GM12891 (cell line): Measurements from ENCODE around the gene TTC13.

ENCODE experiments used
- DNase-seq: peaks from one replicate; pipeline ENCODE4 v3.0.0; 2011; ENCODE audit warnings: low spot score; ENCODE audit not compliant: insufficient read length
- FAIRE-seq: peaks from 2 replicates; lab custom pipeline; 2011; peaks lifted over from hg19 to GRCh38; lab: Jason Lieb, UNC
- PAX5 ChIP-seq: IDR thresholded peaks from 2 replicates; pipeline ENCODE4 v1.6.1; 2011; ENCODE audit warnings: low read length, moderate library complexity, mild to moderate bottlenecking; ENCODE audit not compliant: insufficient read depth, severe bottlenecking
- POLR2A ChIP-seq: IDR thresholded peaks from 2 replicates; pipeline ENCODE4 v1.6.1; 2011; ENCODE audit warnings: low read depth, low read length, control low read depth
- POLR2AphosphoS5 ChIP-seq: IDR thresholded peaks from 2 replicates; pipeline ENCODE4 v1.6.1; 2011; ENCODE audit warnings: low read depth, low read length, control low read depth
- POU2F2 ChIP-seq: IDR thresholded peaks from 2 replicates; pipeline ENCODE4 v1.6.1; 2011; ENCODE audit warnings: low read depth, mild to moderate bottlenecking, control low read depth, low read length, moderate library complexity
- SPI1 ChIP-seq: IDR thresholded peaks from 2 replicates; pipeline ENCODE4 v1.6.1; 2011; ENCODE audit warnings: low read depth, low read length, control low read depth
- TAF1 ChIP-seq: IDR thresholded peaks from 2 replicates; pipeline ENCODE4 v1.6.1; 2011; ENCODE audit warnings: low read depth, low read length, control low read depth

The TTC13 gene

DNA sequence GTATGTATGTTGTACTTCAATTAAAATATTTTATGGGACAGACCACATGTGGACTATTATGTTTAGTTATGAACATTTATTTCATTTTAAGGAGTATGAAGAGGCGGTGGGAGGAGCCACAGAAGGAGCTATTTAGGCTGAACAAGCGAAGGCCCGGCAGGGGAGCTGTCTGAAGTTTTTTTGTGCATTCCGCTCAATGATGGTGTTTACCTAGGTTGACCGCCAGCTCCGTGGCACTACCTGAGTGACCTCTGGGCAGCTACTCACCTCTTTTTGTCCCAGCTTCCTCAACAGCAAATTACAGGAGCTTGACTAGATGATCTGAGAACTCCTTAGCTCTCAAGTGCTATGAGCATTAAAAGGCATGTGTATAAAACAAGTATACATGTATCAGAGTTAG is 77.7 kb downstream of the TTC13 start:
- FAIRE-seq: no peak
- no peak for DNase-seq

GRCh38 chr1:230899841-230900251 is 78.8 kb downstream of the TTC13 start:
- FAIRE-seq: no peak
- no peak for DNase-seq
- no peak for TF ChIP-seq POLR2AphosphoS5
- TF ChIP-seq POLR2A: no peak
- no peak for TF ChIP-seq POU2F2
- no peak for TF ChIP-seq PAX5
- no peak for TF ChIP-seq TAF1
- no peak for TF ChIP-seq SPI1

More for the DNA sequence above, 77.7 kb downstream of the TTC13 start:
- TF ChIP-seq POLR2AphosphoS5 (no peak), SPI1 (no peak), POU2F2 (no peak), PAX5 (no peak), TAF1 (no peak), POLR2A (no peak)

DNA sequence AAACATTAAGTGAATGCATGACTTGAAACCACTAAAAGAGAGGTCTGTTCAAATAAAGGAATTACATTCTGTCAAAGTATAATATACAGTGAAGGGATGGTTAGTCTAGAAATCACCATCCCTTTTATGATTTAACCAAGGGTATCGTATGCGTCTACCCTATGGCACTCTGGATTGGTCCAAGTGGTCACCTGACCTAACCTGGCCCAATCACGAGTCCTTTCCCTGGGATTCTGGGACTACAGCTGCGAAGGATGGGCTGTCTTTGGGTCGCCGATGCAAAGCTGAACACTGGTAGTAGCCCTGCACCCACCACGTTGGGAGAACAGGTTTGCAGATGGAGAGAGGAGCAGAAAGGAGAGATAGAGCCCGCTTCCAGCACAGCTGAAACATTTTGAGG is 79.9 kb downstream of the TTC13 start:
- no peak for TF ChIP-seq POU2F2
- TF ChIP-seq PAX5: no peak
- TF ChIP-seq TAF1: no peak
- TF ChIP-seq POLR2A: no peak
- no peak for TF ChIP-seq SPI1
- no peak for TF ChIP-seq POLR2AphosphoS5
- DNase-seq (no peak), FAIRE-seq (no peak)

DNA sequence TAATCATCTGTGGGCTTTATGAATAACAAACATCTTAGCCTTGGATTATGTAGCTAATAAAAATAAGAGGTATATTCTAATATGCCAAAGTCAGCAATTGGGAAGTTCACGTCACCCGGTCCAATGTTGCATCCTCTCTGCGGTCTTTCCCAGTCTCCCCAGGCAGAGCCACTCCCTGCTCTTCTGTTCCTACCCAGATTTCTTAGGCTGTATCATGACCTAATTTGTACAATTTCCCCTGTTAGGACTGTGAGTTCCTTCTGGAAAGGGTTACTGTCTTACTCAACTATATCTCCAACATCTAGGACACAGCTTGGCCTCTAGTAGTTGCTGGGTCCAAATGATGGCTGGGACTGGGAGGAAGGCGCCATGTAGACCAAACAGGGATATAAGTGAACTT is 80.5 kb downstream of the TTC13 start:
- FAIRE-seq (no peak), DNase-seq (no peak)
- no peak for TF ChIP-seq PAX5

GRCh38 chr1:230896779-230897178 is 81.9 kb downstream of the TTC13 start:
- FAIRE-seq (no peak), DNase-seq (no peak)
- TF ChIP-seq SPI1: no peak
- TF ChIP-seq PAX5: no peak
- TF ChIP-seq POLR2A: no peak
- no peak for TF ChIP-seq POU2F2
- TF ChIP-seq TAF1: no peak
- no peak for TF ChIP-seq POLR2AphosphoS5

DNA sequence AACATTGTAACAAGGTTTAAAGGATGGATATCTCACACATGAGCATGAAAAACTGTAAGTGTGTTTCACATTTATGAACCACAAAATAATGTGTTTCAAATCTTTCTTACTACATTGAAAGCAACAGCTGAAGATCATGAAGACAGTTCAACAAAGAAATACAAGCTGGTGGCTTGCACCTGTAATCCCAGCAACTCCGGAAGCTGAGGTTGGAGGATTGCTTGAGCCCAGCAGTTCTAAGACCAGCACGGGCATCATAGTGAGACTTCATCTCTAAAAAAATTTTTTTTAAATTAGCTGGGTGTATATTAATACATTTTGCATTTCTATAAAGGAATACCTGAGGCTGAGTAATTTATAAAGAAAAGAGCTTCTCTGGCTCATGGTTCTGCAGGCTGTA is 83.2 kb downstream of the TTC13 start:
- no peak for FAIRE-seq
- no peak for TF ChIP-seq SPI1
- TF ChIP-seq PAX5: no peak
- TF ChIP-seq TAF1: no peak
- no peak for TF ChIP-seq POLR2A

GRCh38 chr1:230894664-230895063 is 84.0 kb downstream of the TTC13 start:
- no peak for FAIRE-seq
- TF ChIP-seq POLR2A: no peak
- no peak for TF ChIP-seq TAF1
- TF ChIP-seq POU2F2: no peak
- TF ChIP-seq SPI1: no peak
- no peak for TF ChIP-seq PAX5
- TF ChIP-seq POLR2AphosphoS5: no peak
- no peak for DNase-seq

More for the DNA sequence above, 83.2 kb downstream of the TTC13 start:
- DNase-seq: no peak

DNA sequence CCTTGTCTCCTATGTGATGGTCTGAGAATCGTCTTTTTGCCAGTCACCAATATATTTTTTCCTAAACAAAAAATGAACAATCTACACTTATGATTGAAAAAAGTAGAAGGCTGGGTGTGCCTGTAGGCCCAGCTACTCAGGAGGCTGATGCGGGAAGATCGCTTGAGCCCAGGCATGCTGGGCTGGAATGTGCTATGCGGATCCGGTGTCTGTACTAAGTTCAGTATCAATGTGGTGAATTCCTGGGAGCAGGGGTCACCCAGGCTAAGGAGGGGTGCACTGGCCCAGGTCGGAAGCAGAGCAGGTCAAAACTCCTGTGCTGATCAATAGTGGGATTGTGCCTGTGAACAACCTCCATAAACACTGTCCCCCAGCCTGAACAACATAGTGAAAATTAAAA is 84.6 kb downstream of the TTC13 start:
- no peak for FAIRE-seq
- TF ChIP-seq SPI1: no peak
- no peak for TF ChIP-seq POLR2A
- no peak for TF ChIP-seq POLR2AphosphoS5
- no peak for TF ChIP-seq TAF1
- TF ChIP-seq POU2F2: no peak
- no peak for TF ChIP-seq PAX5
- no peak for DNase-seq

- TF ChIP-seq PAX5 (no peak), SPI1 (peak; percentile 71), POLR2AphosphoS5 (no peak)
- no peak for DNase-seq
- no peak for FAIRE-seq
Measured at GRCh38 chr1:230892018-230892491, 86.6 kb downstream of the TTC13 start.

DNA sequence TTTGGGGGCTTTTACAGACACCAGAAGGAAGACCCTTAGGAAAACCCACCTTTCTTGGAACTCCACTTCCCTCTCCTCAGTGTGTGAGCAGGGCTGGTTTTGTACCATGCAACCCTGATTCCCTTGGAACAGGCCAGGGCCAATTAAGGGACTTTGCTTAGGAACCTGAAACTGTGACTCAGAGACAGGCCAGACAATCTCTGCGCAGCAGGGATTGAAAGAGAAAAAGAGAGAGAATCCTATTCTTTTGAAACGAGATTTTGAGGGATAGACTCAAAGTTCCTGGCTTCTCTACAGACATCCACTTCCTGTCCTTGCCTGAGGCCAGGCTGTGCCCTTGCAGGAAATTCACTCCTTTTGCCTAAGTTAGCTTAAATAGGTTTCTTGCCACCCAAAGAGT is 87.2 kb downstream of the TTC13 start:
- TF ChIP-seq PAX5 (no peak), POLR2AphosphoS5 (no peak), TAF1 (no peak), SPI1 (no peak), POLR2A (no peak), POU2F2 (no peak)
- FAIRE-seq (no peak), DNase-seq (no peak)

GRCh38 chr1:230884646-230885045 is 94.0 kb downstream of the TTC13 start:
- TF ChIP-seq POLR2AphosphoS5 (no peak), POLR2A (no peak), TAF1 (no peak), POU2F2 (no peak), PAX5 (no peak), SPI1 (no peak)
- no peak for DNase-seq
- FAIRE-seq: no peak

DNA sequence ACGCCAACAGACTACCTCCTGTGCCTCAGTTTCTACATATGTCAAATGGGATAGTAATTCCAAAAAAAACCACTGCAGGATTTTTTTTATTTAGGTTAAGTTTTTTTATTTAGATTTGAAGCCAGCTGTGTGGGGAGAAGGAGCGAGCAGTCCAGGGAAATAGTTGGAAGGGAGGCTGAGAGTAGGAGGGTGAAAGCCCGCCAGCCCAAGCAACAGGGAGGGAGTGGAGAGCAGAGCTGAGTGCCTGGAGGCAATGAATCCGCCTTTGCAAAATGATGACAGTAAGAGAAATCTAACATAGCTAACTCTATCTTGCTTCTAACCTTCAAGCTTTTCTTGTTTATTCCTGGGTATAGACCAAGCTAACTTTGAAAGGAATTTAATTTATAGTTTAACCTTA is 94.7 kb downstream of the TTC13 start:
- DNase-seq (no peak), FAIRE-seq (no peak)
- TF ChIP-seq SPI1 (no peak), POU2F2 (no peak), TAF1 (no peak), POLR2A (no peak), PAX5 (no peak), POLR2AphosphoS5 (no peak)
